ENCODE data around the gene DCLK1.

GRCh38 chr13:36173571-36174322 is 42.6 kb upstream of the DCLK1 start:
- no peak for TF ChIP-seq CTCF (IDR thresholded peaks at IDR 0.05)
- no peak for TF ChIP-seq POLR2A (IDR thresholded peaks at IDR 0.05)

Measured in body of pancreas (tissue), 4 donors.